ENCODE data around the gene UNC5C.

DNA sequence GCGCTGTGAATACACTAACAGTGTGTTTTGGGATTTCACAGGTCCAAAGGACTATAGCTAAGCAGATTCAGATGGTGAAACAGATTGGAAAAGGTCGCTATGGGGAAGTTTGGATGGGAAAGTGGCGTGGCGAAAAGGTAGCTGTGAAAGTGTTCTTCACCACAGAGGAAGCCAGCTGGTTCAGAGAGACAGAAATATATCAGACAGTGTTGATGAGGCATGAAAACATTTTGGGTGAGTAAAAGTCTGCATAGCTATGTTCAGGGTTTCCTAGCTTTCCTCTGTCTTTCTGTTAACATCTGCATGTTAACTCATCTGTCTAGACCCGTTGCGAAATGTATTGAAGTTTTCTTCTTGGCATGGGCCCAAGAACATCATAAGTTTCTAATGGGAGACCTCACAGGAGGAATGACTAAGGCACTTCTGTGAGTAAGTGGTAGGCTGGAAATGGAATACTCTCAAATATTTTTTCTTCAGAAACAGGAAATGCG, 418.9 kb downstream of the UNC5C start:
- TF ChIP-seq, protein P1, sequence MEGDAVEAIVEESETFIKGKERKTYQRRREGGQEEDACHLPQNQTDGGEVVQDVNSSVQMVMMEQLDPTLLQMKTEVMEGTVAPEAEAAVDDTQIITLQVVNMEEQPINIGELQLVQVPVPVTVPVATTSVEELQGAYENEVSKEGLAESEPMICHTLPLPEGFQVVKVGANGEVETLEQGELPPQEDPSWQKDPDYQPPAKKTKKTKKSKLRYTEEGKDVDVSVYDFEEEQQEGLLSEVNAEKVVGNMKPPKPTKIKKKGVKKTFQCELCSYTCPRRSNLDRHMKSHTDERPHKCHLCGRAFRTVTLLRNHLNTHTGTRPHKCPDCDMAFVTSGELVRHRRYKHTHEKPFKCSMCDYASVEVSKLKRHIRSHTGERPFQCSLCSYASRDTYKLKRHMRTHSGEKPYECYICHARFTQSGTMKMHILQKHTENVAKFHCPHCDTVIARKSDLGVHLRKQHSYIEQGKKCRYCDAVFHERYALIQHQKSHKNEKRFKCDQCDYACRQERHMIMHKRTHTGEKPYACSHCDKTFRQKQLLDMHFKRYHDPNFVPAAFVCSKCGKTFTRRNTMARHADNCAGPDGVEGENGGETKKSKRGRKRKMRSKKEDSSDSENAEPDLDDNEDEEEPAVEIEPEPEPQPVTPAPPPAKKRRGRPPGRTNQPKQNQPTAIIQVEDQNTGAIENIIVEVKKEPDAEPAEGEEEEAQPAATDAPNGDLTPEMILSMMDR (conservative IDR thresholded peaks at IDR 0.05 in 1 of 2, IDR thresholded peaks at IDR 0.05 in 1 of 2; ENCODE audit: low read depth in 1 of 2, low read length in 2 of 2) = no peak
- no peak for TF ChIP-seq EZH2 (IDR thresholded peaks at IDR 0.05; ENCODE audit: low read length, missing control alignments)

All from fibroblast of lung (primary cell).